Panc1 (cell line): ENCODE measurements around the gene UCHL5. TPM values are rescaled to one million over a fixed set of nuclear protein-coding genes. Genes with fewer than 3 reads are reported as not detected.

Source experiments
- ATAC-seq: fragments of 200-7000 bp; cut with Tn5 transposase; 2 replicates; pipeline ENCODE4 v1.9.1; 2020; ENCODE audit warnings: mild to moderate bottlenecking, moderate library complexity
- BruUV-seq: library from RNA; stranded (reverse); fragments of 400-500 nt; replicated peaks from 2 replicates; lab custom pipeline; 2021; lab: Mats Ljungman, UMichigan
- CTCF ChIA-PET: fragments of 300-600 bp; sonication (Branson Sonifier 250); formaldehyde crosslinking; loops from one replicate; lab custom pipeline; 2022; ENCODE audit warnings: antibody characterized with exemption; lab: Charles Lee
- POLR2A ChIA-PET: fragments of 300-600 bp; sonication (Branson Sonifier 250); formaldehyde crosslinking; loops from one replicate; lab custom pipeline; 2022; ENCODE audit warnings: antibody characterized with exemption; lab: Charles Lee
- DNase-seq: peaks from one replicate; pipeline ENCODE4 v3.0.0-alpha.2; 2010; ENCODE audit warnings: low read depth, low spot score
- H3K27ac ChIP-seq: 2 replicates; pipeline ENCODE4 v1.5.1; 2011; ENCODE audit warnings: mild to moderate bottlenecking, low read length, inconsistent platforms
- H3K27me3 ChIP-seq: fragments of 200-500 bp; sonication (Bioruptor generic); 2 replicates; pipeline ENCODE4 v1.6.0; 2014; ENCODE audit warnings: low read length, inconsistent platforms; ENCODE audit not compliant: control insufficient read depth, insufficient read depth
- H3K36me3 ChIP-seq: fragments of 200-500 bp; sonication (Bioruptor generic); 2 replicates; pipeline ENCODE4 v1.5.1; 2014; ENCODE audit warnings: inconsistent platforms, mild to moderate bottlenecking, low read length, moderate library complexity; ENCODE audit not compliant: control insufficient read depth, insufficient read depth
- H3K4me1 ChIP-seq: 2 replicates; pipeline ENCODE4 v1.5.1; 2011; ENCODE audit warnings: inconsistent platforms, mild to moderate bottlenecking, low read length, moderate library complexity; ENCODE audit not compliant: control insufficient read depth, insufficient read depth
- H3K4me3 ChIP-seq, 2 experiments: 2 replicates each; pipeline ENCODE4 v1.5.1; 2011 to 2012; ENCODE audit warnings: low read depth in 2 of 2, low read length in 2 of 2, mild to moderate bottlenecking in 2 of 2, inconsistent platforms in 1 of 2, moderate library complexity in 1 of 2
- H3K9me3 ChIP-seq: fragments of 200-500 bp; sonication (Bioruptor generic); 2 replicates; pipeline ENCODE4 v1.5.1; 2014; ENCODE audit warnings: low read depth, mild to moderate bottlenecking, inconsistent platforms, low read length, moderate library complexity; ENCODE audit not compliant: control insufficient read depth, insufficient read depth
- CTCF ChIP-seq: fragments of 450-650 bp; IDR thresholded peaks from 2 replicates; pipeline ENCODE4 v1.5.1; 2017; ENCODE audit warnings: mild to moderate bottlenecking
- POLR2AphosphoS5 ChIP-seq: IDR thresholded peaks from 2 replicates; pipeline ENCODE4 v1.6.1; 2012; ENCODE audit warnings: mild to moderate bottlenecking, low read depth, low read length, moderate library complexity
- REST ChIP-seq, 2 experiments: IDR thresholded peaks; 2 replicates each; pipeline ENCODE4 v1.6.1; 2011 to 2012; ENCODE audit warnings: low read depth in 2 of 2, control low read depth in 1 of 2, low read length in 1 of 2, mild to moderate bottlenecking in 1 of 2, moderate library complexity in 1 of 2; ENCODE audit not compliant: insufficient read depth in 1 of 2
- SIN3A ChIP-seq: IDR thresholded peaks from 2 replicates; pipeline ENCODE4 v1.6.1; 2012; ENCODE audit warnings: low read depth, mild to moderate bottlenecking, low read length, moderate library complexity, borderline replicate concordance; ENCODE audit not compliant: insufficient read depth
- TCF7L2 ChIP-seq: IDR thresholded peaks from 2 replicates; pipeline ENCODE4 v1.6.1; 2011; ENCODE audit warnings: mild to moderate bottlenecking, low read depth, low read length, inconsistent platforms
- in situ Hi-C: cut with HindIII; loops from 2 replicates; pipeline ENCODE4 v1.10.0; 2016; ENCODE audit warnings: low sequenced_read_pairs, low pct_unique_long_range_greater_than_20kb
- intact Hi-C: fragments of 100-400 bp; cut with micrococcal nuclease; formaldehyde crosslinking; loops from one replicate; pipeline ENCODE4 v1.10.0; 2022; ENCODE audit not compliant: unreplicated experiment
- total RNA-seq: library from RNA; stranded (reverse); gene quantifications from one replicate; pipeline ENCODE4 v1.2.1, GENCODE V29; 2021; ENCODE audit not compliant: unreplicated experiment

UCHL5 gene
- total RNA-seq, 1 experiment from 2014 or later, result 42.6 TPM

GRCh38 chr1:193105821-193106177, 46.6 kb upstream of the UCHL5 start:
- H3K4me1 ChIP-seq, result peaks cover 22% of the 10 kb centered on the region
- no peak for DNase-seq
- H3K27me3 ChIP-seq, result no peaks in the 10 kb centered on the region
- H3K4me3 ChIP-seq, result peak overlapping the region; percentile 85
- POLR2A ChIA-PET, result interaction anchor here (0.6 to 0.7 kb wide), 3 partner anchors 18 to 85 kb away, joined by 3 to 16 read pairs (median 8); no protein-coding TSS in a partner anchor
- peak overlapping the region; percentile 90 for H3K27ac ChIP-seq
- ATAC-seq, result no peak
- CTCF ChIA-PET, result no interaction called here
- TSS peak; percentile 91 for BruUV-seq
- peaks cover 7% of the 10 kb centered on the region for H3K36me3 ChIP-seq
- intact Hi-C loops, result loop anchor here (1.0 kb wide), 1 partner anchor 17 kb away; the partner anchor contains the start of gene CDC73
- TF ChIP-seq SIN3A, result no peak
- TF ChIP-seq REST (IDR thresholded peaks at IDR 0.05; ENCODE audit: insufficient read depth in 1 of 2, low read depth in 2 of 2, low read length in 1 of 2), result no peak
- no peak for TF ChIP-seq TCF7L2
- TF ChIP-seq POLR2AphosphoS5, result no peak
- no peak for TF ChIP-seq CTCF
- in situ Hi-C loops, result no loop called here
- no peaks in the 10 kb centered on the region for H3K9me3 ChIP-seq

- intact Hi-C loops (loop anchor here (1.0 kb wide), 1 partner anchor 17 kb away; the partner anchor contains the start of gene CDC73), in situ Hi-C loops (no loop called here)
- H3K9me3 ChIP-seq, result no peaks in the 10 kb centered on the region
- POLR2A ChIA-PET, result interaction anchor here (0.6 to 0.9 kb wide), 6 partner anchors 13 to 362 kb away, joined by 3 to 16 read pairs (median 3); no protein-coding TSS in a partner anchor
- H3K36me3 ChIP-seq, result peaks cover 8% of the 10 kb centered on the region
- H3K27me3 ChIP-seq, result no peaks in the 10 kb centered on the region
- H3K4me3 ChIP-seq, result peak within 1 kb of the TSS; percentile 85
- H3K27ac ChIP-seq, result peak within 1 kb of the TSS; percentile 90
- H3K4me1 ChIP-seq, result peaks cover 22% of the 10 kb centered on the region
- DNase-seq (peak; percentile 30), ATAC-seq (peak; percentile 98)
- TF ChIP-seq SIN3A (peak; percentile 92; the same call in 1 of the 2 replicates), TCF7L2 (no peak), REST (IDR thresholded peaks at IDR 0.05; ENCODE audit: insufficient read depth in 1 of 2, low read depth in 2 of 2, low read length in 1 of 2) (no peak), POLR2AphosphoS5 (peak; percentile 61), CTCF (no peak; the same call in 1 of the 2 replicates)
- BruUV-seq, result no TSS peak
- CTCF ChIA-PET, result interaction anchor here (0.7 kb wide), 1 partner anchor 12 kb away, joined by 3 read pairs; no protein-coding TSS in a partner anchor
Measured at GRCh38 chr1:193104907-193105820, 46.0 kb upstream of the UCHL5 start, which contains the start of gene GLRX2. TSS of gene GLRX2 (minus strand) at chr1:193105414. CDS start at chr1:193105382, 32 bp downstream.
